CD4-positive, alpha-beta T cell treated with Interleukin-6 at 100 ng/mL for 8 hours (primary cell): ENCODE measurements around the gene EXOC7.
"Not testable (repeated sequence)": the region's sequence is repeated elsewhere in the genome, so short reads cannot be mapped to it uniquely, and the experiment has no call there.

ENCODE experiments used
- DNase-seq: peaks from one replicate; pipeline ENCODE4 v3.0.0-alpha.2; 2020; ENCODE audit warnings: mixed read lengths, low spot score

Gene EXOC7

GRCh38 chr17:76042868-76043267 is 60.7 kb downstream of the EXOC7 start:
- not testable (repeated sequence) for DNase-seq

GRCh38 chr17:76040376-76040775 is 63.2 kb downstream of the EXOC7 start:
- DNase-seq, result no peak

GRCh38 chr17:76039121-76039520 is 64.5 kb downstream of the EXOC7 start:
- DNase-seq, result no peak

- DNase-seq, result no peak
Observed at GRCh38 chr17:76038050-76038449, 65.5 kb downstream of the EXOC7 start.

GRCh38 chr17:76036497-76037261 is 66.9 kb downstream of the EXOC7 start:
- no peak for DNase-seq

- no peak for DNase-seq
Observed at GRCh38 chr17:76034428-76035350, 68.9 kb downstream of the EXOC7 start.

- no peak for DNase-seq
Observed at GRCh38 chr17:76033139-76033538, 70.4 kb downstream of the EXOC7 start.

- no peak for DNase-seq
Observed at GRCh38 chr17:76032780-76033108, 70.8 kb downstream of the EXOC7 start.

GRCh38 chr17:76032073-76032779 is 71.4 kb downstream of the EXOC7 start:
- no peak for DNase-seq
